Measurements from ENCODE around the gene TRRAP.

The TRRAP gene

GRCh38 chr7:99034932-99035722 lies 156.8 kb downstream of the TRRAP start:
- Histone ChIP-seq H3K36me3 (ENCODE audit: control insufficient read depth in 4 of 4, insufficient read depth in 4 of 4, low read length in 3 of 4) (peaks cover 30 to 97% (median 73%) of the 10 kb centered on the region in 4 experiments), H3K4me1 (ENCODE audit: control extremely low read depth in 1 of 4, control insufficient read depth in 4 of 4, insufficient read depth in 4 of 4, low read length in 3 of 4) (peaks cover 0 to under 1% (median 0%) of the 10 kb centered on the region in 4 experiments), H3K27ac (ENCODE audit: insufficient read depth in 1 of 2, low read depth in 1 of 2, low read length in 2 of 2, poor library complexity in 1 of 2, severe bottlenecking in 2 of 2) (no peak overlapping the region), H3K9me3 (ENCODE audit: control extremely low read depth in 1 of 5, control insufficient read depth in 4 of 5, insufficient read depth in 2 of 5, low read depth in 1 of 5, low read length in 4 of 5) (peaks cover 0 to 2% (median 0%) of the 10 kb centered on the region in 5 experiments), H3K27me3 (replicated peaks in 2 of 5; ENCODE audit: control insufficient read depth in 4 of 5, insufficient read depth in 5 of 5, low read length in 4 of 5) (no peaks in the 10 kb centered on the region), H3K4me3 (ENCODE audit: control insufficient read depth in 1 of 7, extremely low read depth in 1 of 7, insufficient read depth in 4 of 7, low read depth in 2 of 7, low read length in 6 of 7) (no peak overlapping the region)
- CTCF ChIA-PET = interaction anchor here (0.8 to 8.9 kb wide), 3 partner anchors 10 to 355 kb away, joined by 3 to 98 read pairs (median 18); no protein-coding TSS in a partner anchor
- no peak for DNase-seq
- POLR2A ChIA-PET = no interaction called here
- WGBS (ENCODE audit: insufficient coverage) = 97% methylated on average over 30 of the region's 30 CpGs

GRCh38 chr7:99035723-99036545 lies 157.6 kb downstream of the TRRAP start:
- no peak overlapping the region for H3K27ac ChIP-seq (ENCODE audit: insufficient read depth in 1 of 2, low read depth in 1 of 2, low read length in 2 of 2, poor library complexity in 1 of 2, severe bottlenecking in 2 of 2)
- no peaks in the 10 kb centered on the region for H3K9me3 ChIP-seq (ENCODE audit: control extremely low read depth in 1 of 5, control insufficient read depth in 4 of 5, insufficient read depth in 2 of 5, low read depth in 1 of 5, low read length in 4 of 5)
- no peak overlapping the region for H3K4me3 ChIP-seq (ENCODE audit: control insufficient read depth in 1 of 7, extremely low read depth in 1 of 7, insufficient read depth in 4 of 7, low read depth in 2 of 7, low read length in 6 of 7)
- H3K36me3 ChIP-seq (ENCODE audit: control insufficient read depth in 4 of 4, insufficient read depth in 4 of 4, low read length in 3 of 4) = peaks cover 25 to 96% (median 71%) of the 10 kb centered on the region in 4 experiments
- CTCF ChIA-PET = interaction anchor here (1.6 to 8.9 kb wide), 3 partner anchors 11 to 276 kb away, joined by 7 to 98 read pairs (median 18); no protein-coding TSS in a partner anchor
- no peak for DNase-seq
- H3K4me1 ChIP-seq (ENCODE audit: control extremely low read depth in 1 of 4, control insufficient read depth in 4 of 4, insufficient read depth in 4 of 4, low read length in 3 of 4) = no peaks in the 10 kb centered on the region
- POLR2A ChIA-PET = no interaction called here
- H3K27me3 ChIP-seq (replicated peaks in 2 of 5; ENCODE audit: control insufficient read depth in 4 of 5, insufficient read depth in 5 of 5, low read length in 4 of 5) = no peaks in the 10 kb centered on the region
- WGBS (ENCODE audit: insufficient coverage) = 96% methylated on average over 21 of the region's 26 CpGs

- ChIA-PET CTCF (interaction anchor here (0.5 to 8.9 kb wide), 7 partner anchors 10 to 276 kb away, joined by 3 to 98 read pairs (median 4); no protein-coding TSS in a partner anchor), POLR2A (no interaction called here)
- no peaks in the 10 kb centered on the region for H3K9me3 ChIP-seq (ENCODE audit: control extremely low read depth in 1 of 5, control insufficient read depth in 4 of 5, insufficient read depth in 2 of 5, low read depth in 1 of 5, low read length in 4 of 5)
- DNase-seq = peak in 2 of 3 donors; percentile 9 to 25
- no peaks in the 10 kb centered on the region for H3K4me1 ChIP-seq (ENCODE audit: control extremely low read depth in 1 of 4, control insufficient read depth in 4 of 4, insufficient read depth in 4 of 4, low read length in 3 of 4)
- no peak overlapping the region for H3K27ac ChIP-seq (ENCODE audit: insufficient read depth in 1 of 2, low read depth in 1 of 2, low read length in 2 of 2, poor library complexity in 1 of 2, severe bottlenecking in 2 of 2)
- H3K36me3 ChIP-seq (ENCODE audit: control insufficient read depth in 4 of 4, insufficient read depth in 4 of 4, low read length in 3 of 4) = peaks cover 18 to 95% (median 68%) of the 10 kb centered on the region in 4 experiments
- 97% methylated on average over 11 of the region's 11 CpGs for WGBS (ENCODE audit: insufficient coverage)
- H3K4me3 ChIP-seq (ENCODE audit: control insufficient read depth in 1 of 7, extremely low read depth in 1 of 7, insufficient read depth in 4 of 7, low read depth in 2 of 7, low read length in 6 of 7) = no peak overlapping the region
- no peaks in the 10 kb centered on the region for H3K27me3 ChIP-seq (replicated peaks in 2 of 5; ENCODE audit: control insufficient read depth in 4 of 5, insufficient read depth in 5 of 5, low read length in 4 of 5)
Measured at GRCh38 chr7:99036546-99037111, 158.3 kb downstream of the TRRAP start.

- Histone ChIP-seq H3K27me3 (replicated peaks in 2 of 5; ENCODE audit: control insufficient read depth in 4 of 5, insufficient read depth in 5 of 5, low read length in 4 of 5) (no peaks in the 10 kb centered on the region), H3K27ac (ENCODE audit: insufficient read depth in 1 of 2, low read depth in 1 of 2, low read length in 2 of 2, poor library complexity in 1 of 2, severe bottlenecking in 2 of 2) (no peak overlapping the region), H3K4me1 (ENCODE audit: control extremely low read depth in 1 of 4, control insufficient read depth in 4 of 4, insufficient read depth in 4 of 4, low read length in 3 of 4) (no peaks in the 10 kb centered on the region), H3K36me3 (ENCODE audit: control insufficient read depth in 4 of 4, insufficient read depth in 4 of 4, low read length in 3 of 4) (peaks cover 14 to 95% (median 68%) of the 10 kb centered on the region in 4 experiments), H3K4me3 (ENCODE audit: control insufficient read depth in 1 of 7, extremely low read depth in 1 of 7, insufficient read depth in 4 of 7, low read depth in 2 of 7, low read length in 6 of 7) (no peak overlapping the region), H3K9me3 (ENCODE audit: control extremely low read depth in 1 of 5, control insufficient read depth in 4 of 5, insufficient read depth in 2 of 5, low read depth in 1 of 5, low read length in 4 of 5) (no peaks in the 10 kb centered on the region)
- ChIA-PET POLR2A (no interaction called here), CTCF (interaction anchor here (0.5 to 8.9 kb wide), 9 partner anchors 9 to 275 kb away, joined by 3 to 98 read pairs (median 4); no protein-coding TSS in a partner anchor)
- WGBS (ENCODE audit: insufficient coverage) = 94% methylated on average over 7 of the region's 16 CpGs
- DNase-seq = no peak
Measured at GRCh38 chr7:99037327-99037940, 159.1 kb downstream of the TRRAP start.

- H3K27me3 ChIP-seq (replicated peaks in 2 of 5; ENCODE audit: control insufficient read depth in 4 of 5, insufficient read depth in 5 of 5, low read length in 4 of 5) = no peaks in the 10 kb centered on the region
- POLR2A ChIA-PET = no interaction called here
- H3K4me3 ChIP-seq (ENCODE audit: control insufficient read depth in 1 of 7, extremely low read depth in 1 of 7, insufficient read depth in 4 of 7, low read depth in 2 of 7, low read length in 6 of 7) = no peak overlapping the region
- peaks cover 21 to 92% (median 68%) of the 10 kb centered on the region in 4 experiments for H3K36me3 ChIP-seq (ENCODE audit: control insufficient read depth in 4 of 4, insufficient read depth in 4 of 4, low read length in 3 of 4)
- H3K27ac ChIP-seq (ENCODE audit: insufficient read depth in 1 of 2, low read depth in 1 of 2, low read length in 2 of 2, poor library complexity in 1 of 2, severe bottlenecking in 2 of 2) = no peak overlapping the region
- DNase-seq = no peak
- no peaks in the 10 kb centered on the region for H3K4me1 ChIP-seq (ENCODE audit: control extremely low read depth in 1 of 4, control insufficient read depth in 4 of 4, insufficient read depth in 4 of 4, low read length in 3 of 4)
- H3K9me3 ChIP-seq (ENCODE audit: control extremely low read depth in 1 of 5, control insufficient read depth in 4 of 5, insufficient read depth in 2 of 5, low read depth in 1 of 5, low read length in 4 of 5) = no peaks in the 10 kb centered on the region
- CTCF ChIA-PET = interaction anchor here (0.6 to 8.9 kb wide), 8 partner anchors 9 to 274 kb away, joined by 3 to 98 read pairs (median 4); no protein-coding TSS in a partner anchor
- WGBS (ENCODE audit: insufficient coverage) = 97% methylated on average over 24 of the region's 25 CpGs
Measured at GRCh38 chr7:99038086-99038855, 159.9 kb downstream of the TRRAP start.

GRCh38 chr7:99039384-99039891 lies 161.1 kb downstream of the TRRAP start:
- no peaks in the 10 kb centered on the region for H3K27me3 ChIP-seq (replicated peaks in 2 of 5; ENCODE audit: control insufficient read depth in 4 of 5, insufficient read depth in 5 of 5, low read length in 4 of 5)
- H3K9me3 ChIP-seq (ENCODE audit: control extremely low read depth in 1 of 5, control insufficient read depth in 4 of 5, insufficient read depth in 2 of 5, low read depth in 1 of 5, low read length in 4 of 5) = no peaks in the 10 kb centered on the region
- ChIA-PET POLR2A (no interaction called here), CTCF (interaction anchor here (0.9 to 8.9 kb wide), 5 partner anchors 10 to 273 kb away, joined by 3 to 98 read pairs (median 4); no protein-coding TSS in a partner anchor)
- H3K4me1 ChIP-seq (ENCODE audit: control extremely low read depth in 1 of 4, control insufficient read depth in 4 of 4, insufficient read depth in 4 of 4, low read length in 3 of 4) = no peaks in the 10 kb centered on the region
- H3K4me3 ChIP-seq (ENCODE audit: control insufficient read depth in 1 of 7, extremely low read depth in 1 of 7, insufficient read depth in 4 of 7, low read depth in 2 of 7, low read length in 6 of 7) = no peak overlapping the region
- H3K27ac ChIP-seq (ENCODE audit: insufficient read depth in 1 of 2, low read depth in 1 of 2, low read length in 2 of 2, poor library complexity in 1 of 2, severe bottlenecking in 2 of 2) = no peak overlapping the region
- H3K36me3 ChIP-seq (ENCODE audit: control insufficient read depth in 4 of 4, insufficient read depth in 4 of 4, low read length in 3 of 4) = peaks cover 19 to 90% (median 68%) of the 10 kb centered on the region in 4 experiments
- no peak for DNase-seq
- 85% methylated on average over 3 of the region's 8 CpGs for WGBS (ENCODE audit: insufficient coverage)
